Neural cell (in vitro differentiated cells): Measurements from ENCODE around the gene PHOSPHO1. TPM values are rescaled to one million over a fixed set of nuclear protein-coding genes. Genes with fewer than 3 reads are reported as not detected.

Experiments used
- H2AFZ ChIP-seq: fragments of 200-600, 300-800 bp; sonication (generic), shearing (Covaris generic); 2 replicates; pipeline ENCODE4 v1.6.0; 2014; ENCODE audit warnings: low read depth, mild to moderate bottlenecking, antibody characterized with exemption, low read length, moderate library complexity
- H3F3A ChIP-seq: fragments of 200-600 bp; shearing (Covaris generic); 2 replicates; pipeline ENCODE4 v1.6.1; 2016; ENCODE audit warnings: mild to moderate bottlenecking, moderate library complexity, mixed read lengths, antibody characterized with exemption, low read length; ENCODE audit not compliant: insufficient read depth, poor library complexity, severe bottlenecking
- H3K27ac ChIP-seq: fragments of 200-600, 300-800 bp; sonication (generic), shearing (Covaris generic); 2 replicates; pipeline ENCODE4 v1.5.1; 2014; ENCODE audit warnings: mild to moderate bottlenecking, low read length, moderate library complexity
- H3K27me3 ChIP-seq: fragments of 300-800, 200-600 bp; sonication (generic), shearing (Covaris generic); 2 replicates; pipeline ENCODE4 v1.6.0; 2014; ENCODE audit warnings: mild to moderate bottlenecking, low read depth, low read length, moderate library complexity; ENCODE audit not compliant: insufficient read depth
- H3K36me3 ChIP-seq: fragments of 300-800, 200-600 bp; sonication (generic), shearing (Covaris generic); 2 replicates; pipeline ENCODE4 v1.5.1; 2014; ENCODE audit warnings: mild to moderate bottlenecking, antibody characterized with exemption, low read length, moderate library complexity; ENCODE audit not compliant: insufficient read depth
- H3K4me2 ChIP-seq: fragments of 300-800, 200-600 bp; sonication (generic), shearing (Covaris generic); 2 replicates; pipeline ENCODE4 v1.6.0; 2014; ENCODE audit warnings: mild to moderate bottlenecking, low read length
- H3K4me3 ChIP-seq: fragments of 300-800, 200-600 bp; sonication (generic), shearing (Covaris generic); 2 replicates; pipeline ENCODE4 v1.5.1; 2014; ENCODE audit warnings: mild to moderate bottlenecking, low read length, moderate library complexity
- H3K79me2 ChIP-seq: fragments of 200-600 bp; shearing (Covaris generic); replicated peaks from 2 replicates; pipeline ENCODE4 v1.6.0; 2014; ENCODE audit warnings: mild to moderate bottlenecking, low read length, moderate library complexity; ENCODE audit not compliant: insufficient read depth
- H3K9ac ChIP-seq: fragments of 300-800, 200-600 bp; sonication (generic), shearing (Covaris generic); 2 replicates; pipeline ENCODE4 v1.6.1; 2016; ENCODE audit warnings: mild to moderate bottlenecking, low read length, mixed read lengths
- H3K9me2 ChIP-seq: fragments of 200-600 bp; shearing (Covaris generic); 2 replicates; pipeline ENCODE4 v1.6.1; 2016; ENCODE audit warnings: mild to moderate bottlenecking, low read length, mixed read lengths; ENCODE audit not compliant: insufficient read depth
- H3K9me3 ChIP-seq: fragments of 200-600, 300-800 bp; sonication (generic), shearing (Covaris generic); 2 replicates; pipeline ENCODE4 v1.6.1; 2016; ENCODE audit warnings: mild to moderate bottlenecking, mixed run types, low read length, moderate library complexity, mixed read lengths
- H4K20me1 ChIP-seq: fragments of 200-600 bp; shearing (Covaris generic); 2 replicates; pipeline ENCODE4 v1.6.1; 2016; ENCODE audit warnings: mild to moderate bottlenecking, mixed run types; ENCODE audit not compliant: insufficient read depth
- EP300 ChIP-seq: fragments of 450-650 bp; conservative IDR thresholded peaks from 2 replicates; pipeline ENCODE4 v1.6.1; 2014; ENCODE audit warnings: antibody characterized with exemption, mild to moderate bottlenecking, moderate library complexity; ENCODE audit not compliant: poor library complexity, severe bottlenecking
- EZH2 ChIP-seq: fragments of 200-600, 300-800 bp; shearing (Covaris generic), sonication (generic); IDR thresholded peaks from 2 replicates; pipeline ENCODE4 v1.6.1; 2014; ENCODE audit warnings: antibody characterized with exemption, low read length, borderline replicate concordance, mild to moderate bottlenecking; ENCODE audit not compliant: insufficient read depth, poor library complexity, severe bottlenecking
- MXI1 ChIP-seq: fragments of 450-650 bp; conservative IDR thresholded peaks from 2 replicates; pipeline ENCODE4 v1.6.1; 2014; ENCODE audit warnings: antibody characterized with exemption, mild to moderate bottlenecking; ENCODE audit not compliant: poor library complexity, severe bottlenecking
- POLR2AphosphoS5 ChIP-seq: IDR thresholded peaks from 2 replicates; pipeline ENCODE4 v1.6.1; 2012
- RAD21 ChIP-seq: fragments of 450-650 bp; conservative IDR thresholded peaks from 2 replicates; pipeline ENCODE4 v1.6.1; 2014; ENCODE audit warnings: antibody characterized with exemption, mild to moderate bottlenecking, moderate library complexity
- SMC3 ChIP-seq: fragments of 450-650 bp; conservative IDR thresholded peaks from 2 replicates; pipeline ENCODE4 v1.6.1; 2014; ENCODE audit warnings: antibody characterized with exemption, mild to moderate bottlenecking, moderate library complexity; ENCODE audit not compliant: poor library complexity
- TAF1 ChIP-seq: IDR thresholded peaks from 2 replicates; pipeline ENCODE4 v1.6.1; 2012; ENCODE audit warnings: low read depth
- polyA plus RNA-seq: library from polyadenylated mRNA; depleted of rRNA; stranded (reverse); fragments of >200 nt; gene quantifications from 2 replicates; pipeline ENCODE4 v1.2.3, GENCODE V29; 2014
- TF ChIP-seq, protein P1 (sequence below): IDR thresholded peaks from 2 replicates; pipeline ENCODE4 v1.6.1; 2012; ENCODE audit warnings: borderline replicate concordance
- TF ChIP-seq, protein P2 (sequence below): fragments of 450-650 bp; IDR thresholded peaks from 2 replicates; pipeline ENCODE4 v1.5.1; 2014; ENCODE audit warnings: antibody characterized with exemption, mild to moderate bottlenecking, moderate library complexity; ENCODE audit not compliant: poor library complexity, severe bottlenecking

Gene PHOSPHO1
- polyA plus RNA-seq, 1 donor from 2014 or later: not detected

DNA sequence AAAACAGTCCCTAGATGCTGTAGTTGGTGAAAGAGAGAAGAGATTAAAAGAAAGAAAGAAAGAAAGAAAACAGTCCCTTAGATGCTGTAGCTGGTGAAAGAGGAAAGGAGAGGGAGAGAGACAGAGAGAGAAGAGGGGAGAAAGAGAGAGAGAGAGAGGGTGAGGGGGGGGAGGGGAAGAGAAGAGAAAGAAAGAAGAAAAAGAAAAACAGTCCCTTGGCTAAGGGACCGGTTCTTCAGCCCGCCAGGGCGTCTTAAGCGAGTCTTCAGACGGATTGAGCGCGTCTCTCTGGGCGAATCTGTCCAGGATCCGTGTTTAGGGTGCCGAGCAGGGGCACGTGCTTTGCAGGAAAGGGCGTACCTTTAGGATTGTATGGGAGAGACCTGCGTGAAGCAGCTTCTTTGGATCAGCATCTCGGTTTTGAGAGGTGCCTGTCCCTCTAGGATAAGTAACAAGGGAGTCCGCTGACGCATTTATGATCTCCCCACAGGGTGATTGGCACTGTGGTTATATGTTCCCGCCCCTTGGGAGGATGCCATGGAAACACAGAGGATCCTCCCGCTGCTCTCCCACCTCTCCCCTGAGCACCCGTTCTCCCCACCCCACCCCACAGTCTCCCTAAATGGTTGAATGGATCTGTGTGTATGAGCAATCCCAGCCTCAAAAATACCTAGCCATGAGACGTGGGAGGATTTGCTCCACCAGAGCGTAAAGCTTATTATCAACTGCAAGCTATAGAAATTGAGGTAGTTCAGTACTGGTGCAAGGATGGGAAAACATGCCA is 36.9 kb downstream of the PHOSPHO1 start:
- Histone ChIP-seq H3K4me2 (peak overlapping the region; percentile 10), H3F3A (no peaks in the 10 kb centered on the region), H3K36me3 (no peaks in the 10 kb centered on the region), H4K20me1 (no peaks in the 10 kb centered on the region), H3K4me3 (peak overlapping the region; percentile 92), H3K27ac (peak overlapping the region; percentile 88), H3K9ac (peak overlapping the region; percentile 76), H3K9me2 (no peaks in the 10 kb centered on the region), H3K79me2 (no peaks in the 10 kb centered on the region), H3K9me3 (no peaks in the 10 kb centered on the region), H3K27me3 (no peaks in the 10 kb centered on the region), H2AFZ (peak overlapping the region; percentile 61)
- TF ChIP-seq, protein P1, sequence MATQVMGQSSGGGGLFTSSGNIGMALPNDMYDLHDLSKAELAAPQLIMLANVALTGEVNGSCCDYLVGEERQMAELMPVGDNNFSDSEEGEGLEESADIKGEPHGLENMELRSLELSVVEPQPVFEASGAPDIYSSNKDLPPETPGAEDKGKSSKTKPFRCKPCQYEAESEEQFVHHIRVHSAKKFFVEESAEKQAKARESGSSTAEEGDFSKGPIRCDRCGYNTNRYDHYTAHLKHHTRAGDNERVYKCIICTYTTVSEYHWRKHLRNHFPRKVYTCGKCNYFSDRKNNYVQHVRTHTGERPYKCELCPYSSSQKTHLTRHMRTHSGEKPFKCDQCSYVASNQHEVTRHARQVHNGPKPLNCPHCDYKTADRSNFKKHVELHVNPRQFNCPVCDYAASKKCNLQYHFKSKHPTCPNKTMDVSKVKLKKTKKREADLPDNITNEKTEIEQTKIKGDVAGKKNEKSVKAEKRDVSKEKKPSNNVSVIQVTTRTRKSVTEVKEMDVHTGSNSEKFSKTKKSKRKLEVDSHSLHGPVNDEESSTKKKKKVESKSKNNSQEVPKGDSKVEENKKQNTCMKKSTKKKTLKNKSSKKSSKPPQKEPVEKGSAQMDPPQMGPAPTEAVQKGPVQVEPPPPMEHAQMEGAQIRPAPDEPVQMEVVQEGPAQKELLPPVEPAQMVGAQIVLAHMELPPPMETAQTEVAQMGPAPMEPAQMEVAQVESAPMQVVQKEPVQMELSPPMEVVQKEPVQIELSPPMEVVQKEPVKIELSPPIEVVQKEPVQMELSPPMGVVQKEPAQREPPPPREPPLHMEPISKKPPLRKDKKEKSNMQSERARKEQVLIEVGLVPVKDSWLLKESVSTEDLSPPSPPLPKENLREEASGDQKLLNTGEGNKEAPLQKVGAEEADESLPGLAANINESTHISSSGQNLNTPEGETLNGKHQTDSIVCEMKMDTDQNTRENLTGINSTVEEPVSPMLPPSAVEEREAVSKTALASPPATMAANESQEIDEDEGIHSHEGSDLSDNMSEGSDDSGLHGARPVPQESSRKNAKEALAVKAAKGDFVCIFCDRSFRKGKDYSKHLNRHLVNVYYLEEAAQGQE: no peak
- peak; percentile 66 for TF ChIP-seq POLR2AphosphoS5

DNA sequence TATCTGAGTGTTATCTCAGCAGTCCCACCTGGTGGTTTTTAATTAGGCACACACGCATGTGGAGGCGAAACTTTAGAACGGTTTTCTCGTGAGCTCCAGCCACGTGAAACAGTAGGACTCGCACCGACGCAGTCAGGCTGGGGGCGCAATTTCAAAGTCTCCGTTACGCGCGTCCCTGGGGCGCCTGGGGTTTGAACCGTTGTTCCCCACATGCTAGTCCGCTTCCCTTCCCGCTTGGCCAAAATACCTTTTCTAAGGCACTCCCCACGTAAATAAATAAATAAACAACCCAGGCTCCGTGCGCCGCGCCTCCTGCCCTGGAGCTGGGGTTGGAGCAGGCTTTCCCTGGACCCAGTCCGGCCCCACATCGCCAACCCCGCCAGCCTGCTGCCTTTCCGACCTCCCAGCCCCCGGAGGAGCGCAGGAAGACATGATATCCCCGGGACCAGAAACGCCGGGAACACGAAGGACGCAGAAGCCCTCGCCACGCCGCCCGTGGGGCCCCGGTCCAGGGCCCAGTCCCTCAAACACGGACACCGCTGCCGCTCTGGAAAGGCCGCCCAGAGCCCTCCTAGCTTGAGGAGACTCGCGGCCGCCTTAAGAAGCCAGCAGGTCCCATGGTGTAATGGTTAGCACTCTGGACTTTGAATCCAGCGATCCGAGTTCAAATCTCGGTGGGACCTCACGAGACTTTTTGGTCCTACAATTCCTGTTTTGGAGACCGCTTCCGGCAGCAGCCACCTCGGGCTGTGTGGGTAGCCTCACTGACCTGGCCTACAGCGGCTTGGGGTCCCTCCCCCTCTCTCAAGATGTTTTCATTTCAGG is 38.5 kb downstream of the PHOSPHO1 start:
- H3K4me3 ChIP-seq: peak overlapping the region; percentile 92

More for the DNA sequence above, 38.5 kb downstream of the PHOSPHO1 start:
- Histone ChIP-seq H4K20me1 (no peaks in the 10 kb centered on the region), H3F3A (no peaks in the 10 kb centered on the region), H3K9me2 (no peaks in the 10 kb centered on the region), H3K36me3 (no peaks in the 10 kb centered on the region), H3K79me2 (no peaks in the 10 kb centered on the region), H3K9me3 (no peaks in the 10 kb centered on the region), H3K9ac (peak overlapping the region; percentile 76), H2AFZ (peak overlapping the region; percentile 61), H3K27me3 (no peaks in the 10 kb centered on the region), H3K4me2 (peak overlapping the region; percentile 97), H3K27ac (peak overlapping the region; percentile 88)
- peak; percentile 27 for TF ChIP-seq RAD21
- TF ChIP-seq, protein P1: peak; percentile 40
- peak; percentile 37 for TF ChIP-seq POLR2AphosphoS5
- TF ChIP-seq SMC3: peak; percentile 26
- TF ChIP-seq MXI1: peak; percentile 97
- TF ChIP-seq EP300: peak; percentile 58
- TF ChIP-seq, protein P2, sequence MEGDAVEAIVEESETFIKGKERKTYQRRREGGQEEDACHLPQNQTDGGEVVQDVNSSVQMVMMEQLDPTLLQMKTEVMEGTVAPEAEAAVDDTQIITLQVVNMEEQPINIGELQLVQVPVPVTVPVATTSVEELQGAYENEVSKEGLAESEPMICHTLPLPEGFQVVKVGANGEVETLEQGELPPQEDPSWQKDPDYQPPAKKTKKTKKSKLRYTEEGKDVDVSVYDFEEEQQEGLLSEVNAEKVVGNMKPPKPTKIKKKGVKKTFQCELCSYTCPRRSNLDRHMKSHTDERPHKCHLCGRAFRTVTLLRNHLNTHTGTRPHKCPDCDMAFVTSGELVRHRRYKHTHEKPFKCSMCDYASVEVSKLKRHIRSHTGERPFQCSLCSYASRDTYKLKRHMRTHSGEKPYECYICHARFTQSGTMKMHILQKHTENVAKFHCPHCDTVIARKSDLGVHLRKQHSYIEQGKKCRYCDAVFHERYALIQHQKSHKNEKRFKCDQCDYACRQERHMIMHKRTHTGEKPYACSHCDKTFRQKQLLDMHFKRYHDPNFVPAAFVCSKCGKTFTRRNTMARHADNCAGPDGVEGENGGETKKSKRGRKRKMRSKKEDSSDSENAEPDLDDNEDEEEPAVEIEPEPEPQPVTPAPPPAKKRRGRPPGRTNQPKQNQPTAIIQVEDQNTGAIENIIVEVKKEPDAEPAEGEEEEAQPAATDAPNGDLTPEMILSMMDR: peak; percentile 61
- TF ChIP-seq EZH2: no peak
- no peak for TF ChIP-seq TAF1
